ENCODE measurements around the gene TMEM253. TPM values are rescaled to one million over a fixed set of nuclear protein-coding genes. Genes with fewer than 3 reads are reported as not detected.
A peak's percentile ranks its signal among the peaks of the same experiment; 100 is the strongest.

TMEM253 gene
- total RNA-seq, 4 donors from 2014 or later: 0.94 TPM; not detected in 3

DNA sequence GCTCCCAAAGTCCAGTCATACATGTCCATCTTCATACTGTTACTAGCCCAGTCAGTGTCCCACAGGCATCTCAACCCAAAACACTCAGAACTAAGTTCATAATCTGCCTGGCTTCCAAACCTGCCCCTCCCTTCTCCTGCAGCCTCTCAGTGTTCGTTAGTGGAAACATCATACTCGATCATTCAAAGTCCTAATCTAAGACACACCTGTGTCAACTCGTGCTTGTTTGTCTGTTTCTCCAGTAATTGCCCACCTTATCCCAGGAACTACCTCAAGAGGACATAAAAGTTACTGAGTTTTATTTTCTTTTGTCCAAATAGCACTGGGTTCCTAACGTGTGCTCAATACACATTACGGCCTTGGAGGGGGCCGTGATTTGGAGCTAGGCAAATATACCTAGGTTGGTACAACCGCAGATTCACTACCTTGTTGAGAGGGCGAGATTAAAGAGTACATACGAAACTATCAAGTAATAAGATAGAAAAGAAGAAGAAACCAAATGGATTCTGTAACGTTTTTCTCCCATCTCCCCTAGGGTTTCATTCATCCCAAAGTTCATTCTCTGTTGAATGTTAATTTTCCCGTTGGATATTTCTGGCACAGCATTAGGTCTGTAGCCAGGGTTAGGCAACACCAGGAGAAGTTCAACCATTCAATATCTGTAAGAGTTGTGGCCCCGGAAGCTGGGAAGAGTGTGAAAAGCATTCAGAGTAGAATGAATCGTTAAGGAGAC is 40.1 kb upstream of the TMEM253 start:
- no peak for ATAC-seq
- no peak overlapping the region for H3K4me3 ChIP-seq
- peaks cover 0 to 6% (median 0%) of the 10 kb centered on the region in 3 donors for H3K4me1 ChIP-seq
- H3K27ac ChIP-seq: no peak overlapping the region
- WGBS, 2 donors (ENCODE audit: low coverage in 1 of 2): 70 to 73% methylated on average over 7 to 13 of the region's 13 CpGs
- TF ChIP-seq EP300 (IDR thresholded peaks at IDR 0.05): no peak
- no peak for TF ChIP-seq POLR2AphosphoS5 (IDR thresholded peaks at IDR 0.05)
- TF ChIP-seq, protein P1, sequence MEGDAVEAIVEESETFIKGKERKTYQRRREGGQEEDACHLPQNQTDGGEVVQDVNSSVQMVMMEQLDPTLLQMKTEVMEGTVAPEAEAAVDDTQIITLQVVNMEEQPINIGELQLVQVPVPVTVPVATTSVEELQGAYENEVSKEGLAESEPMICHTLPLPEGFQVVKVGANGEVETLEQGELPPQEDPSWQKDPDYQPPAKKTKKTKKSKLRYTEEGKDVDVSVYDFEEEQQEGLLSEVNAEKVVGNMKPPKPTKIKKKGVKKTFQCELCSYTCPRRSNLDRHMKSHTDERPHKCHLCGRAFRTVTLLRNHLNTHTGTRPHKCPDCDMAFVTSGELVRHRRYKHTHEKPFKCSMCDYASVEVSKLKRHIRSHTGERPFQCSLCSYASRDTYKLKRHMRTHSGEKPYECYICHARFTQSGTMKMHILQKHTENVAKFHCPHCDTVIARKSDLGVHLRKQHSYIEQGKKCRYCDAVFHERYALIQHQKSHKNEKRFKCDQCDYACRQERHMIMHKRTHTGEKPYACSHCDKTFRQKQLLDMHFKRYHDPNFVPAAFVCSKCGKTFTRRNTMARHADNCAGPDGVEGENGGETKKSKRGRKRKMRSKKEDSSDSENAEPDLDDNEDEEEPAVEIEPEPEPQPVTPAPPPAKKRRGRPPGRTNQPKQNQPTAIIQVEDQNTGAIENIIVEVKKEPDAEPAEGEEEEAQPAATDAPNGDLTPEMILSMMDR (IDR thresholded peaks at IDR 0.05): no peak
- H3K9me3 ChIP-seq: no peaks in the 10 kb centered on the region
- no peaks in the 10 kb centered on the region for H3K27me3 ChIP-seq
- no peaks in the 10 kb centered on the region for H3K36me3 ChIP-seq

DNA sequence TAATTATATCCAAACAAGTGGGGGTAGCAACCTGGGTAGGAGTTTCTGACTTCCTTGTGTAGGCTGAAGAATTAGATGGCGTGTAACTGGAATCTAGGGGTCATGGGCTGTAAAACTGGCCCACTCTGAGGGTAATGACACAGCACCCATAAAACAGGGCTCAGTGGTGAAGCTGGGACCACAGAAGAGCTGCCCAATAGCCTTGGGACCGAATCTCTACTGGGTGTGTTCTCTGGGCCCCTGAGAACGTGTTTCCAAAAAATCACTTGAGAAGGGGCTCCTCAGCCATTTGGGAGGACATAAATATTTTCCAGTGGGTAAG is 39.6 kb upstream of the TMEM253 start:
- WGBS, 2 donors (ENCODE audit: low coverage in 1 of 2): 77 to 93% methylated on average over 3 of the region's 3 CpGs
- peaks cover 0 to 6% (median 0%) of the 10 kb centered on the region in 3 donors for H3K4me1 ChIP-seq

DNA sequence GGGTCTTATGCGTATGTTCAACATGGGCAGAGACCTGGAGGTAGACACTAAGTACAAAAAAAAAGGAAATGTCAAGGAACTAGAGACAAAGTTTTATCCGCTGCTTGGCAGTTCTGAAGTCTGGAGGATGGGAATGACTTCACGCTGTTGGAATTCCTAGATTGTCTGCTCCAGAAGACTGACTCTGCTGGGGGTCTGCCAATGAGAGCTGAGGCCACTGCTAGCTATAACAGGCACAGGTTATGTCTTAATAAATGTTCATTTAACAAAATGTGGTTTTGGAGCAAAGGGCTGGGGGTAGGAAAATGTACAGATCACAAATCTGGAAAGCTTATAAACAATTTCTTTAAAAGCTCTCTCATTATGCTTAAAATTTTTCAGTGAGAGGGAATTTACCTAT is 37.4 kb upstream of the TMEM253 start:
- peaks cover 0 to 9% (median 2%) of the 10 kb centered on the region in 3 donors for H3K4me1 ChIP-seq
- no peak overlapping the region for H3K27ac ChIP-seq
- no peak overlapping the region for H3K4me3 ChIP-seq
- 22 to 53% methylated on average over 3 of the region's 3 CpGs for WGBS, 2 donors (ENCODE audit: low coverage in 1 of 2)
- no peaks in the 10 kb centered on the region for H3K36me3 ChIP-seq
- TF ChIP-seq EP300 (IDR thresholded peaks at IDR 0.05): no peak
- ATAC-seq: peak; percentile 68
- H3K27me3 ChIP-seq: no peaks in the 10 kb centered on the region
- no peaks in the 10 kb centered on the region for H3K9me3 ChIP-seq

More for the DNA sequence above, 39.6 kb upstream of the TMEM253 start:
- no peaks in the 10 kb centered on the region for H3K9me3 ChIP-seq
- ATAC-seq: no peak
- H3K4me3 ChIP-seq: no peak overlapping the region
- TF ChIP-seq, protein P1 (IDR thresholded peaks at IDR 0.05): no peak
- no peak for TF ChIP-seq POLR2A (IDR thresholded peaks at IDR 0.05)
- no peak for TF ChIP-seq EP300 (IDR thresholded peaks at IDR 0.05)
- TF ChIP-seq POLR2AphosphoS5 (IDR thresholded peaks at IDR 0.05): no peak
- no peak overlapping the region for H3K27ac ChIP-seq
- H3K27me3 ChIP-seq: no peaks in the 10 kb centered on the region
- H3K36me3 ChIP-seq: no peaks in the 10 kb centered on the region

- peaks cover 0 to 40% (median 15%) of the 10 kb centered on the region in 3 donors for H3K4me1 ChIP-seq
- ATAC-seq: no peak
- no peaks in the 10 kb centered on the region for H3K27me3 ChIP-seq
- no peak overlapping the region for H3K4me3 ChIP-seq
- H3K36me3 ChIP-seq: no peaks in the 10 kb centered on the region
- 76 to 77% methylated on average over 6 to 7 of the region's 7 CpGs for WGBS, 2 donors (ENCODE audit: low coverage in 1 of 2)
- TF ChIP-seq POLR2A (IDR thresholded peaks at IDR 0.05) (no peak), POLR2AphosphoS5 (IDR thresholded peaks at IDR 0.05) (no peak), EP300 (IDR thresholded peaks at IDR 0.05) (no peak)
- TF ChIP-seq, protein P1 (IDR thresholded peaks at IDR 0.05): no peak
- no peak overlapping the region for H3K27ac ChIP-seq
- no peaks in the 10 kb centered on the region for H3K9me3 ChIP-seq
Observed at GRCh38 chr14:21066882-21067502, 33.9 kb upstream of the TMEM253 start.

- Histone ChIP-seq H3K27ac (peak overlapping the region in 3 of 4 donors; percentile 88 to 93 (median 89)), H3K9me3 (no peaks in the 10 kb centered on the region), H3K4me1 (peaks cover 0 to 47% (median 22%) of the 10 kb centered on the region in 3 donors), H3K36me3 (peaks cover 0 to 10% of the 10 kb centered on the region in 2 donors), H3K4me3 (peak overlapping the region; percentile 66 to 78), H3K27me3 (no peaks in the 10 kb centered on the region)
- 0% methylated on average over 9 of the region's 45 CpGs; no CpG with 5 or more reads in 1 of the 2 donors for WGBS, 2 donors (ENCODE audit: low coverage in 1 of 2)
- no peak for ATAC-seq
- TF ChIP-seq EP300 (IDR thresholded peaks at IDR 0.05) (no peak), POLR2A (IDR thresholded peaks at IDR 0.05) (no peak), POLR2AphosphoS5 (IDR thresholded peaks at IDR 0.05) (no peak)
- TF ChIP-seq, protein P1 (IDR thresholded peaks at IDR 0.05): peak in 3 of 4 experiments; percentile 72 to 83 (median 79)
Observed at GRCh38 chr14:21068521-21069387, 32.1 kb upstream of the TMEM253 start.
